H1 (cell line): ENCODE measurements around the gene PNPLA3. TPM values are rescaled to one million over a fixed set of nuclear protein-coding genes. Genes with fewer than 3 reads are reported as not detected.

ENCODE experiments used
- ATF3 ChIP-seq: IDR thresholded peaks from 2 replicates; pipeline ENCODE4 v1.6.1; 2011; ENCODE audit warnings: low read depth, mild to moderate bottlenecking, low read length; ENCODE audit not compliant: insufficient read depth
- CBX5 ChIP-seq: fragments of 300-800, 300-1000 bp; sonication (generic); IDR thresholded peaks from 2 replicates; pipeline ENCODE4 v1.7.1; 2016; ENCODE audit warnings: antibody characterized with exemption, low read length, low read depth
- EZH2 ChIP-seq: fragments of 200-600 bp; sonication (generic); IDR thresholded peaks from 2 replicates; pipeline ENCODE4 v1.7.1; 2012; ENCODE audit warnings: low read depth, mild to moderate bottlenecking, moderate library complexity, low read length, inconsistent platforms; ENCODE audit not compliant: severe bottlenecking
- KDM4A ChIP-seq: IDR thresholded peaks from one replicate; pipeline ENCODE4 v1.7.1; 2012; ENCODE audit warnings: low read depth, mild to moderate bottlenecking, moderate library complexity, low read length, inconsistent platforms; ENCODE audit not compliant: severe bottlenecking
- NANOG ChIP-seq: IDR thresholded peaks from 2 replicates; pipeline ENCODE4 v1.6.1; 2011; ENCODE audit warnings: low read length, low read depth, mild to moderate bottlenecking, inconsistent platforms; ENCODE audit not compliant: insufficient read depth, poor library complexity, severe bottlenecking
- NRF1 ChIP-seq: IDR thresholded peaks from 2 replicates; pipeline ENCODE4 v1.6.1; 2011; ENCODE audit warnings: mild to moderate bottlenecking, low read depth, low read length, improper control_type of control experiment
- POU5F1 ChIP-seq: IDR thresholded peaks from 2 replicates; pipeline ENCODE4 v1.6.1; 2011; ENCODE audit warnings: low read depth, mild to moderate bottlenecking, low read length, moderate library complexity
- SAP30 ChIP-seq: fragments of 300-600 bp; sonication (generic); IDR thresholded peaks from 2 replicates; pipeline ENCODE4 v1.7.1; 2012; ENCODE audit warnings: low read length, moderate library complexity, mild to moderate bottlenecking, inconsistent platforms; ENCODE audit not compliant: insufficient read depth, insufficient replicate concordance
- polyA plus RNA-seq, 7 experiments: library from polyadenylated mRNA; depleted of rRNA in 3 of 7; stranded (reverse) in 5 of 7; unstranded in 2 of 7; fragments of >200 nt in 5 of 7; fragments of 200-250 nt in 2 of 7; gene quantifications; 1 replicate in 5 of 7; 2 replicates in 1 of 7; 4 replicates in 1 of 7; pipeline versions ENCODE4 v1.2.1 to v1.2.3, GENCODE V29; 2011 to 2013; ENCODE audit warnings: missing spikeins in 2 of 7, mixed read lengths in 2 of 7
- total RNA-seq: library from RNA; stranded (reverse); fragmentation: NEBNext Ultra II Directional; extraction: Animal tissue kit (Norgen Biotek cat#: 25700); gene quantifications from 2 replicates; pipeline ENCODE4 v1.2.1, GENCODE V29; 2021

Gene PNPLA3
- total and polyA plus RNA-seq, 2 of the 8 experiments (the other 6 are each of a cell fraction or from before 2014, with no cell fraction given), result 17.5 to 23.4 TPM

DNA sequence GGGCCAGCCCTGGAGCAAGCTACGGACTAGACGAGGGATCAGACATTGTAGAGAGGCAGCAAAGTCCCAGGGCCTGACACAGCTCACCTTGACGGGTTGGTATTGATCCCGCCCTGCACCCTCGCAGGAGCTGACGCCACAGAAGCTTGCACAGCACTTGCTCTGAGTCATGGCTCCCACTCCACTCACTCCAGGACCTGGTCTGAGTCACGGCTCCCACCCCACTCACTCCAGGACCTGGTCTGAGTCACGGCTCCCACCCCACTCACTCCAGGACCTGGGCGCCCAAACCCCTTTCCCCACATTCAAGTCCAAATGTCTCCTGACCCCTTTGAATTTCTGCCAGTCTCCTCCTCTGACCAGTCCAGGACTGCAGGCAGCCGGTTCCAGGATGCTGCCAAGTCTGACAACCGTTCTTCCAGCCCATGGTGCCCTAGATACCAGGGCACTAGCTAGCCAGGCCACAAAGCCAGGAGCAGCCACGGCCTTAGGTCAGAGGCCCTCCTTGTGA is 25.8 kb upstream of the PNPLA3 start (continued):
- TF ChIP-seq KDM4A (no peak), CBX5 (no peak), ATF3 (no peak), NRF1 (no peak), NANOG (no peak), EZH2 (no peak), POU5F1 (no peak), SAP30 (no peak)
- TF ChIP-seq, all 59 proteins: peak for 0
